GM21367 (cell line): Measurements from ENCODE around the gene BAIAP2.
"Not testable (repeated sequence)": the region's sequence is repeated elsewhere in the genome, so short reads cannot be mapped to it uniquely, and the experiment has no call there.

Experiments used
- ATAC-seq: cut with Tn5 transposase; IDR thresholded peaks from one replicate; pipeline ENCODE4 v1.9.1; 2021; ENCODE audit not compliant: unreplicated experiment

BAIAP2 gene

GRCh38 chr17:81154016-81154415, 119.1 kb downstream of the BAIAP2 start:
- ATAC-seq, result not testable (repeated sequence)

- no peak for ATAC-seq
Observed at GRCh38 chr17:81154961-81155360, 120.0 kb downstream of the BAIAP2 start.

GRCh38 chr17:81156866-81157805, 122.2 kb downstream of the BAIAP2 start:
- no peak for ATAC-seq

DNA sequence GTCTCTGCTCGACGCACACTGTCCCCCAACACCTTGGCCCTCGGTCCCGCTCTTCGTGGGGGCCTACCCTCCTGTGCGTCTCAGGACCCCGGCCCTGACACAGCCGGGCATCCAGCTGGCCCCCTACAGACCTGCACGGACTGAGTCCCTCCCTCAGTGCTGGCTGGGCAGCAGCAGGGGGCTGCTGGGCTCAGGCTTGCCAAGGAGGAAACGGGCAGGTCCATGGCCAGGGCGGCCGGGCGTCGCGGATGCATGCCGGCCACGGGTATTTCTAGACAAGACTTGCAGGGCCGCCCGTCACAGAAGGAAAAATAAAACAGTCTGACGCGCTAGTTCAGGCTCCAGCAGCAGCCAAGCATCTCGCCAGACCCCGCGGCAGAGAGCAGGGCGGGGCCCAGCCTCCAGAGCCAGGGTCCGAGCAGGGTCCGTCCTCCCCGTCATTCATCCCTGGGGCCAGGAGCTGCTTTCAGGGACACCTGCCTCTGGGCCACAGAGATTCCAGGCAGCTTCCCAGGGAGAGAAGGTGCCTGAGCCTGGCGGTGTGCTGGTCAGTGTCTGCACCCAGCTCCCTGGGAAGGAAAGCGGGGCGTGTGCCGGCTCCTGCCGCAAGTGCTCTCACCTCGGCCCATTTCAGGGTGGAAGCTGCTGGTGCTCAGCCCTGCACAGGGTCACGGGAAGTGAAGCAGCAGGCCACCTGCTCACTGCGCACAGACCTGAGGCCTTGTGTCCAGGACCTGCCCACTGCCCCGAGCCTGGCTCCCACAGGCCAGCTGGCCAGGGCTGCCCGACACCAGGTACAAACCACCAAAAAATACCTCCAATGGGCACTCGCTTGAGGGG, 123.1 kb downstream of the BAIAP2 start:
- no peak for ATAC-seq

DNA sequence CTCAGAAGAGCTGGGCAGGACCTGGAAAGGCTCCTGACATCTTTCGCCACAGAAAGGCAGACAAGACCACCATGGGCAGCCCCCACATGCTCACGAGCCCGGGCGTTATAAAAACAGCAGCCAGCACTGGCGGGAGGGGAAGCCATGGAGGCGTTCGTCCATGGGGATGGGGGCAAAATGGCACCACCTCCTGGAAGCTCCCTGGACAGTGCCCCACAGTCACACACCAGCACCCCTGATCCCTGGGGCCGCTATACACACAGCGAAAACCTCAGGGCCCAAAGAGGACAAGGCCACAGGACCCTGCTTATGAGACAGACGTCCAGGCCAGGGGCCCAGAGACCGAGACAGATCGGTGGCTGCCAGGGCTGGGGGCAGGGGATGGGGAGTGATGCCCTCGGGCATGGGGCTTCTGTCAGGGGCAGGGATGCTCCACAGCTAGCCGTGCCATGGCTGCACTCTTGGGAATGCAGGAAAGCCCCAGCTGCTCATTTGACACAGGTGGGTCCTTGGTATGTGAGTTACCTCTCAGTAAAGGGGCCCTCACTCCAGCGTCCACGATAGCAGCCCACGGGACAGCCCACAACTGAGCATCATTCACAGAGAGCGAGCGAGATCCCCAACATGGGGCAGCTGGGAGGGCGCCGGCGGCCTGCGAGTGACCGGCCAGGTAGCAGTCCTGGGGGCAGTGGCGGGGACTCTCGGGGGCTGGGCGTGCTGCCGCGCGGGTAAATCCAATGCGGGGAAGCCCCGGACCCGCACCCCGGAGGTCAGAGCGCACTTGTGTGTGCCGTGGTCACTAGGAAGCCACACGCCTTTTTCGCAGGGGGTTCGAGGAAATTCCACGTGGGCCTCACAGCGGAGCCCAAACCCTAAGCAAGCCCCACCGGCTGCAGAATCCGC, 124.0 kb downstream of the BAIAP2 start:
- no peak for ATAC-seq

DNA sequence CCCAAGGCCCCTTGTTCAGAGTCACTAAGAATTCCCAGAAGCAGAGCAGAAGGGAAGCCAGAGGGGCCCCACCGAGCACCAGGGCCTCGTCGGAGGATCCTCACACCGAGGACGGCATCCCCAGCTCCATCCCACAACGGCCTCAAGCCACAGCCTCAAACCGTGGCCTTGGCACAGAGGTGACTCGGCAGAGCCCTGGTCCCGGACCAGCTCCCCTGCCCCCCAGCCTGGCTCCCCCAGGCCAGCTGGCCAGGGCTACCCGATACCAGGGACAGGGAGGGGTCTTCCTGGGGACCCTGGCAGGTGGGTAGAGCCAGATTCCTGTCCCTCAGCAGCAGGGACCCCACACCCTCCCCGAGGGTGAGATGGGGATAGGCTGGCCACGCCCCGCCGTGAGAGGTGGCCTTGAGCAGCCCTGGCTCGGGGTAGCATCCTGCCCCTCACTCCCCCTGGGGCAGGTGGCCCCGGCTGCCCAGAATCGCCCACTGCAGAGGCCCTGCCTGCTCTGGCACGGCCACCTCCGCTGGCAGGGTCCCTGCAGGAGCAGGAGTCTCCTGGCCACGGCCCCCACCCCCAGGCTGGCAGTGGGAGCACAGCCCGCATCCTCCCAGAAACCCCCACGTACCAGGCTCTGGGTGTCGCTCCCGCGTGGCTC, 124.8 kb downstream of the BAIAP2 start:
- ATAC-seq, result no peak

- no peak for ATAC-seq
Observed at GRCh38 chr17:81160306-81160705, 125.4 kb downstream of the BAIAP2 start.

GRCh38 chr17:81160747-81161453, 125.9 kb downstream of the BAIAP2 start:
- ATAC-seq, result no peak

DNA sequence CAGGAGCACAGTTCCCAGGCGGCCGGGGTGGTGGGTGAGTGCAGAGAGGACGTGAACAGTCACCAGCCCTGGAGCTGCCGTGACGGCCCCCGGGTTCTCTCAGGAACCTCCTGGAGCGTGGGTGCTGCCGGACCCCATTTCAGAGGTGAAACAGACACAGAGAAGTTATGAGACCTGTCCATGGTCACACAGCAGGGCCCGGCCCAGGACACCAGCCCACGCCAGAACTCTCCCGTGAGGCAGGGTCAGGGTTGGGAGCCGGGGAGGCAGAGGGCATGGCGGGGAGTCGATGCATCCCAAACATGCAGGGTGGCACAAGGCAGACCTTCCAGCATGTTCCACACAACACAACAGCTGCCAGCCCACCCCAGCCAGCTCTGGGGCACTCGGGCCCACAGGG, 126.6 kb downstream of the BAIAP2 start:
- no peak for ATAC-seq

DNA sequence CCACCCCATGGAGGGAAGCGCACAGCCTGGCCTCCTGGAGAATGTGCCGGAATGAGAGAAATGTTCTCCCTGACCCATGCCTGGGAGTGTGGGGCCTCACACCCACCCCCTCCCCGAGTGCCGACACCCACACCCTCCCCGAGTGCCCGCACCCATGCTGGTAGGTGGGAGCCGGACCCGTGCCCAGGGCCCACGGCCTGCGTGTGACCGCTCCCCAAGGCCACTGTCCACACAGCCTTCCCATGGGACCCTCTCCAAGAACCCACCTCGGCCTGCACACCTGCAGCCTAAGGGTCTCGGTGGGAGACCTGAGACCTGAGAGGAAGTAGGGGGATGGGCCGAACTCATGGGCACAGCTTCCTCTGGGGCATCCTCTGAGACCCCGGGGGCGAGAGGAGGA, 127.0 kb downstream of the BAIAP2 start:
- ATAC-seq, result no peak

GRCh38 chr17:81162491-81162890, 127.5 kb downstream of the BAIAP2 start:
- ATAC-seq, result no peak

GRCh38 chr17:81163051-81163695, 128.2 kb downstream of the BAIAP2 start:
- ATAC-seq, result no peak

DNA sequence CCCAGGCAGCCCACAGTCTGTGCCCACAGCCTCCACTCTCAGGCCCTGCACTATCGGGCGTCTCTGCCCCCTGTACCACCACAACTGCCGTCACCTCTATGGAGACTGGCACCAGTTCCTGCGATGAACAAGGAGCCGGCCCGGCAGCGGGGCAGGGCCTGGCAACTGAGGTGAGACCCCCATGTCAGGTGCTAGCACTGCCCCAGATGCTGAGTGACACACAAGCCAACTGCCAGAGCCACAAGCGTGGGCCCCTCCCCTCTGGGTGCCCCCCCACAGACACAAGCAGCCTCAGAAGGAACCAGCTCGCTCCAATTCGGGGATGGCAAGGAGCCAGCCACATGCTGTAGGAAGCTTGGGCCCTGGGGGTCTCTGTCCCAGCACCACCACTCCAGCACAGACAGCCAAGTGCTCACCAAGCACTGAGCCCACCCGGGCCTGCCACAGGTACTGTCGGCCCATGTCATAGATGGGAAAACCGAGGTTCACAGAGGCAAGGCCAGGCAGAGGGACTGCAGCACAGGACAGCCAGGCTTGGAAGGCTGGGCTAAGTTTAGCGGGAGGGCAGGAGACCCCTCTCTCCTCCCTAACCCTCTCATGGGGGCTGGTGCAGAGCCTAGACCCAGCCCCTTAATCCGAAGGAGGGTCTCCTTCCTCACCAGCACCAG, 128.9 kb downstream of the BAIAP2 start:
- no peak for ATAC-seq

GRCh38 chr17:81164371-81165245, 129.7 kb downstream of the BAIAP2 start:
- ATAC-seq, result no peak

- no peak for ATAC-seq
Observed at GRCh38 chr17:81165246-81166032, 130.5 kb downstream of the BAIAP2 start, which contains the start of gene PVALEF. Gene PVALEF (plus strand): TSS chr17:81165507. CDS start chr17:81181227, 15,720 bp downstream.

DNA sequence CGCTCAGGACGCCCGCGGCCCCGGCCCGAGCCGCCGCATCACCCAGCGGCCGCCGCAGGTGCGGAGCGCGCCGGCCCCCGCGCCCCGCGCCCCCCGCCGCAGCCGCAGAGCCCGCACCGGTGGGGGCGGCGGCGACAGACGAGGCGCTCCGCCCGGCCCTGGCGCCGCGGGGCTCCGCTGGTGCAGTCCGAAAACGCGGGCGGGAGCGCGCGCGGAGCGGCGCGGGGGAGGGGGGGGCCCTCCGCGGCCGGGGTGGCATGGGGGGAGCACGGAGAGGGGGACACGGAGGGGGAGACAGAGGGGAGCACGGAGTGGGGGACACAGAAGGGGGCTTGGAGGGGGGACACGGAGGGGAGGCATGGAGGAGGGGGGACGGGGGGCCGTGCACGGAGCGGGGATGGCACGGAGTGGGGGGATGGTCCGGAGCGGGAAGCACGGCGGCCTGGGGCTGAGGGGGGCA, 131.1 kb downstream of the BAIAP2 start, which contains the start of gene AATK:
AATK (minus strand) TSS at position 189 of the 460 bp plus-strand sequence. CDS start 229 bp downstream, outside the sequence.
- no peak for ATAC-seq
